NCI-H146 (cell line): Measurements from ENCODE around the gene DCDC1.
A peak's percentile ranks its signal among the peaks of the same experiment; 100 is the strongest.

ENCODE experiments used
- DNase-seq: peaks from one replicate; lab custom pipeline; 2025; lab: John Stamatoyannopoulos, UW

The DCDC1 gene

DNA sequence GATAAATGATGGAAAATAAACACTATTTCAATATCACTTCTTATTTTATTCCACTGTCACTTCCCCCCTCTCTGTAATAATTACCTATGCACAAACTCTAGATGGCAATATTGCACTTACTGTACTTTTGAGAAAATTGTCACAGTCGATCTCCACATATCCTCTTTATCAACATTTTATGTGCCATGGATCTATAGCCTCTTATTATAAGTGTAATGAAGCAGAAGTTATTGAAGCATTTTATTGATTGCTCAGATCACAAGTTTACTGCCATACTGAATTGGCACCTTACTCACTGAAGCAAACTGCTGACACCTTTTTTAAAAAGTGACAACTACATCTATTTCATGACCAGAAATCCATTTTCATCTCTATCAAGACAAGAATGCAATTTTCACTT is 133.4 kb downstream of the DCDC1 start:
- peak; percentile 69 for DNase-seq

DNA sequence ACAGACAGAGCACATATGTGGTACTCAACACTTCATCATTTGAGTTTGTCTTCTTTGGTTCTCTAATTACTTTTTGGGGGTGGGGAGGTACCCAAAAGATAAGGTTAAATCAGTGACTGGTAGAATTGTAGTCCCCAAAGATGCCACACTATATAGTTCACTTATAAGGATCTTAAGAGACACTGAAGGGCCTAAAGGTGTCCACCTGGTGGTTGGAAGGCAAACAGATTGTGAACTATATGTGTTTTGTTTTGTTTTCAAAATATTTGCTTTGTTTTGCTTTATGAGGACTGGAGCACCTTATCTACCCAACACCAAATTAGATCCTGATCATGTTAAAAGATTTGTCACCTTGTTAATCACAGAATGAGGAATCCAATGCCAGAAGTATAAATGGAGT is 136.1 kb downstream of the DCDC1 start:
- peak; percentile 36 for DNase-seq

DNA sequence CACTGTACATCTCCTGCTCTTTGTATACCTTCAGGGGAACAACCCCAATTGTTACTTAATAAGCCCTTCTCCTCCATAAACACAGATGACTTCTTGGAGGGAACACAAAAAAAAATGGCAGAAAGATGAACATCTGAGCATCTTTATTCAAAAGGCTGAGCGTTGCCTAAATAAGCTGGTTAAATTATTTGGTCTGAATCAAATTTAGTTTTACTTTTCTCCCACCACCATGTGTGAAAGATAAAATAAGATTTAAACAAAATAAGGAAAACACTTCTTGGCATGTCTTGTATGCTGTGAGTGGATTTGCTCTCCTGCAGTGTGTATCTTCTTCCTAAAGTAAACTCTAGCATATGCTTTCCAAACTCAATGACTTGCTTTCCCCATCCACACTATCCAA is 137.9 kb downstream of the DCDC1 start:
- no peak for DNase-seq

DNA sequence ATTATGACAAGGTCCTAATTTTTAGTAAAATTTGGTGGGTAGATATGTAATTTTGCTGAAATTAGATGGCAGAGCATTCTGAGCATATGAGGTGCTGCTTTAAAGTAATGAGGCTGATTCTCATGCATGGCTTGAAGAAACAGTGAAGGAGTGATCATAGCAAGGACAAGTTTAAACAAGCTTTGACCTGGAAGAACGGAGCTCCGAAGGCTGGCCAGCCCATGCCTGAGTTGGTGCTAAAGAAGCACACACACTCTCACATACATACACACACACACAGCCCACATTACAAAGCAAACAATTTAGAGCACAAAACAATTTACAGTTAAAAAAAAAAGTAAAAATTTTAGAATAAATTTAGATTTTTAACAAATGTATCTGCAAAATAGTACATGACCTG is 150.7 kb downstream of the DCDC1 start:
- DNase-seq, result no peak

DNA sequence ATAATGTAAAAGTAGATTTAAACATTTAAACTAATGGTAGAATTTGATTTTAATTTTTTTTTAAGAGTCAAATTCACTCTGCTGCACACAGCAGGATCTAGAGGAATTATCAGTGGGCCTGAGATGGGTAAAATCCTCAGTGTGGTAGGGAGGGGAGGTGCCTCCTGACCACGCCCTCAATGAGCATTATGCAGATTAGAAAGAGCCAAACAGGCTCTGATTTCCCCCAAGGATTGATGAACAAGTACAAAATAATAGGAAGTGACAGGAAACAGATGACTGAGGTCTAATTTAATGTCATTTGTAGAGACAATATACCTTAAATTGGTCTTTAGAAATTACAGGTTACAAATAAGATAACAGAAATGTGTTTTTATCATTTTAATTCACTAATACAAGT is 155.2 kb downstream of the DCDC1 start:
- DNase-seq, result no peak

DNA sequence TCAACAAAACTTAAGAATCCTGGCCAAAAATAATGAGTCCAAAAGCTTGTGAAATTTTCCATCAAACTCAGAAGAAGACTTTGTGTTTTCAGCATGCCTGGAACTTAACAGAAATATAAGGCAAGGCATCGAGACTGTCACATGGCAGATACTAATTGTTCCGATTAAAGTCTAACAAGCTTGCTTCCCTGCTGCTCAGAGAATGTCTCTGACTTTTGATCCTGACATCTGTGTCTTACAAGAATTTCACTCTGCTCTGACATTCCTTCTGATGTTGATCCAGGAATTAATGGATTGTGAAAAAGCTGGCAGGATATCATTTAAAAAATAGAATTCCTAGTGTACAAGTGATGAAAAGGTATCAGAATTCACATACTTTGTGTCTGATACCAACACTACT is 170.2 kb downstream of the DCDC1 start:
- DNase-seq, result no peak

DNA sequence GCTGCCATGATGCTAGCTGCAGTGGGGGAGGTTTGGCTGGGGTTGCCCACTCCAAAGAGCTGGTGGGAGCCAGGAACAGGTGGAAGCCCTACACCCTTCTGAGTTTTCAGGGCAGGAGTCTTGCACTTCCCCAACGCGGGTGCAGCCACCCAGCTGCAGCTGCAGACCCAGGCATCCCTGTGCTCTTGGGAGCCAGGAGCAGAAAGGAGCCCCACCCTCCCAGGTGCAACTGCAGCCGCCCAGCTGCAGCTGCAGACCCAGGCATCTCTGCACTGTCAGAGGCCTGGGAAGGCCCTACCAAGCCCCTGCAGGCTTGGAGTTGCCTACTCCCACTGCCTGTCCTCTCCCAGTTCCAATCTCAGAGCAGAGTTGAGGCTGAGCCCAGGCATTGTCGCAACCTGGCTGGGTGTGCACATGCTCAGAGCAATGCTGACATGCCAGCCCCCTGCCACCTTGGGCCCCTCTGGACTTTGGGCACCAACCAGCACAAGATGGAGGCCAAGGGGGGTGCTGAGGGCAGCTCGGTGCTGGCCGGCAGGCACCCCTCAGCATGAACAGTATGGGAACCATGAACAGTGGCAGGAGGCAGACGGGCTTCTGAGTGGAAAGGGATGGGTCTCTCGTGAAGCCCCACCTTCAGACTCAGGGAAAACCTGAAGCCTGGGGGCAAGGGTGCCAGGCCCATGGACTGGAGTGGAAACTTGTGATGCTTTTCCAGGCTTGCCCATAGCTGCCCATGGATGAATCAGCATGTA is 195.4 kb downstream of the DCDC1 start:
- DNase-seq, result peak; percentile 69

DNA sequence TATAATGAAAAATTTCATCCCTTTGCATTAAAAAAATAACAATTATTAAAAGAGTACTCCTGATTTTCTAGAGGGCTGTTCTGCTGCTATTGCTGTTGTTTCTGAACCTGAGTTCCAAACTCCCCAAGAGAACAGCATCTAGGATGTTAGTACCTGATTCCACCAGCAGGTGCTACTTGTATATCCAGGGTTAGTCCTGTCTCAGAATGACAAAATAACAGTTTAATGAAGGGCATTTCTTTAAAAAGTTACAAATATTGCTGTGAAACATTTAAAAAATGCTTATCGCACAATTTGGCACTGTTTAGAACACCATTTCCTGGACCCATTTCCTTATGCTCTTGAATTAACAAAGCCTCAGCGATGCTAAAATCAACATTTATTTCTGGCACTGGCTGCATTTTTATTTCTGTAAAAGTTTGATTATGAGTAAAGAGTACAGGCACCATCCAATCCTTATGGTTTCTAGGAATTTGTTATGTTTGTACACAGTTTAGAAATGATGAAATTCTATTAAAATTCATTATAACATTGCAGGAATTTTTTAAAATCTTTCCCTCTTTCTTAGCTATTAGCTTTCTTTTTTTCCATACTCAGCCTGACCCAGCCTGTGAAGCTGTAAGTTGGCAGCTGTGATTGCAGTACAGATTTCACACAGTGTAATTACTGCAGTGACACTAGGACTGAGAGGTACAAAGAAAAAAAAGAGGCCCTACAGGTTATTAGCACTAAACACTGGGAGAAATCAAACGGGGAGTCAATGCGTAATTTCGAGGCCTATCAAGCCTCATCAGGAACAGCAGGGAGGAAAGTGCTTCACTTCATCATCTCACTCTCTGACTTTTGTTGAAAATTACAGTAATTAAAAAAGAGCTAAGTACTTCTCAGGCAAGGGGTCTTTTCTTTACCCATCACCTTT is 208.8 kb downstream of the DCDC1 start:
- peak; percentile 96 for DNase-seq

DNA sequence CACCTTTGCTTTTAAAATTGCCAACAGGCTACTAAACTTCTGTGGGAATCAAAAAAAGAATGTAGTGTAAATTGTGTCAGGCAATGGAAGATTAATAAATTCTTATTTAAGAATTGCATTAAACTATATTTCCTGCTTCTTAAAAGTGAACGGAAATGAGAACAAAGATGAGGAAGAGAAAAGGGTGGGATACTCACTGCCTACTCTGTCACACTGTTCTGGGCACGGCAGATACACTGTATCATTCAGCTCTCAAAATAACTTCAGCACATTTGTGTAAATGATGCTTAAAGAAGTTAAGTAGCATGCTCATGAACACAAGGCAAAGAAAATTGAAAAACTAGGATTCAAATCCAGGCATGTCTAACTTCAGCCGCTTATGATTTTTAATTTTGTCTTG is 218.7 kb downstream of the DCDC1 start:
- no peak for DNase-seq

DNA sequence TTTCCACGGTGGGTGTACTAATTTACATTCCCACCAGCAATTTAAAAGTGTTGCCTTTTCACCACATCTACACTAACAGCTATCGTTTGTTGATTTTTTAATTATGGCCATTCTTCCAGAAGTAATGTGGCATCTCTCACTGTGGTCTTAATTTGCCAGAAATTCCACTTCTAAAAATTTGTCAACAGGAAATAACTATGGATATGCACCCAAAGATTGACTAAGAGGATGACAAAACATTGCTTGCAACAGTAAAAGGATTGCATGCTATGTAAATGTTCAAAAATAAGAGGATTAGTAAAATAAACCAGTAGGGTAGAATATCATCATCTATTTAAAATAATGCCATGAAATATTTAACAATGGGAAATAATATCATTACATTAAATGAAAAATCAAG is 219.5 kb downstream of the DCDC1 start:
- DNase-seq, result no peak

DNA sequence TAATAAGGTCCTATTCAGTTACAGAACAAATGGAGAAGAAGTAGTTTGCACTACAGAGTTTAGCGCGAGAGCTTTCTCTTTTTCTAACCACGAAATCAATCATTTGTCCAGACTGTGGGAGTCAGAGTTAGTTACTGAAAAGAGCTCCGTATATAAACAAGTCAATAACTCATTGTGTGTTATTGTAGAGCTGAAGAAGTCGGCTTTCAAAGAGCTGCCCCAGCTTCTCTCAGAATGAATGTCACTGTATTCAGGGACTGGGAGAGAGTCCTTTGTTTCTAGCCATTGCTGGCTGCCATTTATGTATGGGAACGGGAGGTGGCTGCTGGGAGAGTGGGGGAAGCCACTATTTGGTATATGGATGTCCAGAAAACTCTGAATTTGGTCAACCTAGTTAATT is 227.8 kb downstream of the DCDC1 start:
- DNase-seq, result peak; percentile 49

DNA sequence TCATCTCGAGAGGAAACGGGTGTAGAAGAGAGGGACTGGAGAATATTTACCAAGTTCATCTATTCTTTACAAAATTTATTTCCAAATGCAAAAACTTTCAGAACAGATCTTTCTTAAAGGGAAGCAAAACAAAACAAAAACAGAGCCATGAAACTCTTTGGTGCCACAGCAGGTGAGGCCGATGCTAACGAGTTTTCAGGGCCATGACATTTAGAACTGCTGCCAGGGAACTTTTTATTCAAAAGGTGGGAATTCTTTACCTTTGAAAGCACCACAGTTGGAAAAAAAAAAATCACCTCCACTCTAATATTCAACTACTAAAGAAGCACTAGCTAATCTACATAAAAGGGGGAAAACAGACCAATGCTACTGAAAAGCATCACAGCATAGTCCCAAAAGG is 230.1 kb downstream of the DCDC1 start:
- no peak for DNase-seq

DNA sequence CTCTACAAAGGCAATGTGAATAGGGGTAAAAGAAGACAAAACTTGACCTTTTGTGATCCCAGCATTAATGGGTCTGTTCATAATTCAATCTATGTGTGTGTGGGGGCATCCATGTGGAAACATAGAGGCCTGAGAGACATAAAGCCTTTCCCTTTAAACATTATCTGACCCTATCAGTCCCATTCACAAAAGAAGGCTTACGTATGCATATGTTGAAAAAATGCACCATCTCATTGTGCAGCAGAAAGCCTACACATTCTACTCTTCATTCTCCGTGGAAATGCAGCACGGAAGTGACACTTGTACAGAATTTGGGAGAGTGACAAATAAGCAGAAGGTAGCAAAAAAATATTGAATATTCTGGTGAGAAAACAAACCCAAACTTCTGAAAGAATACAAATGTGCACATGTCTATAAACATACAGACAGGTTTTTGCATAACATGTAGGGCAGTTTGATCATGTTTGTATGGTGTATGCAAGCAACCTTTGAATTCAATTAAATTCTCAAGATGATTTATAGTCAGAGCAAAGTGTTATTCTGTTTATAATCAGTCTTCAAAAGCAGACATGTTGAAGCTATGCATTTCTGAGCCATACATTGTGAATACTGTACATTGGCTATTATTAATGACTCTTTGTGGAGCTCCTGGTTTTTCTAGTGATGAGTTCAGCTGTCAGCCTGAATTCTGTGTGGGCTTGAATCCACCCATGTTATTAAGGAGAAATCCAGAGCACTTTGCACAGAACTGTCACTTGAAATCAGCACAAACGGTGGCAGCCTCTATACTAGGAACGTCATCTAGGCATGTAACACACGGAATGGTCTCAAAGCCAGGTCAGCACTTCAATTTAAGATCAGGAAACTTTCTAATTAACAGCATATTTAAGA is 236.8 kb downstream of the DCDC1 start:
- DNase-seq, result no peak

DNA sequence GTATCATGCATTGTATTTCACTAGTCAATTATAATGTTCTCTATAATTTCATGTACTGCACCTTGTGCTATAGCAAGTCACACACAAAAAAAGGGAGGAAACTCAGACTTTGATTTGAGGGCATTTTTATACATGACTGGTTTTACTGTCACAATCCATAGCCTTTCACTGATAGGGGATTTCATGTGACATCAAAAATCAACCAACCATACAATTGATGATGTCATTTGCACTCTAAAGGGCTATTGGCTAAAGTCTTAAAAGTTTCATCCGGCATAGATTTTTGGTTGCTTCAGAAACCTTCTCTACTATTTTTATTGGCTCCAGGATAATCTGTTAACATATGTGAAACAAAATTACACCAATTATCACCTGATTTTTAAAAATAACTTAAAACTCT is 237.8 kb downstream of the DCDC1 start:
- no peak for DNase-seq

DNA sequence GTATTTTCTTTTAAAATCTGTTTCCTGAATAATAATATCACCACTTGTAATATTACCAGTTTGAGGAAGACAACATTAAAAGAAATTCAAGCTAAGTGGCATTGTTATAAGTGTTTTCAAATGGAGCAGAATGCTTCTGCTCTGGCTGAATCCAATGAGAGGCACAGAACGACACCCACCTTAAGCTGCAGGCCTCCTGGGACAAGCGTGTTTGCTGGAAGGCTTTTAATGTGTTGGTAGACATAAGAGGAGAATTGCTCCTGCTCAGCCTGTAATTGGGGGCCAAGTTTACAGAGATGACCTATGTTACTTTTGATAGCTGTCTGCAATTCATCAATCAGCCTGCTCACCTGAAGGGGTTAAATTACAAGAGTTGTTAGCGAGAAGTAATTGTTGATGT is 242.2 kb downstream of the DCDC1 start:
- peak; percentile 37 for DNase-seq

DNA sequence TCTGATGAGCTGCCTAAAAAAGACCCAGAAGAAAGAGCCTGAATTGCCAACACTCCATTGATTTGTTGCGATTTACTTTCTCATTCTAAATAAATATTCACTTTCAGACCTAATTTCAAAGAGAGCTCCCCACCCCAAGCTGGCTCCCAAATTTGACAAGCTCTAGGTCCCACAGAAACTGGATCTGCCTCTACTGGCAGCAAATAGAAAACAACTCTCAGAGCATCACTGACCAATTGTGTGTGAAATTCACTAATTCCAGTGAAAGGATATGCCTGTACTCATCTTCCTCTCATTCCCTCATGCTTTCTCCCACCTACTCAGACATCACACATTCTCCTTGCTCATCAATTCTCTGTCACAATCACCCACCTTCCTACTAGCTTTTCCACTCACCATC is 249.1 kb downstream of the DCDC1 start:
- no peak for DNase-seq

DNA sequence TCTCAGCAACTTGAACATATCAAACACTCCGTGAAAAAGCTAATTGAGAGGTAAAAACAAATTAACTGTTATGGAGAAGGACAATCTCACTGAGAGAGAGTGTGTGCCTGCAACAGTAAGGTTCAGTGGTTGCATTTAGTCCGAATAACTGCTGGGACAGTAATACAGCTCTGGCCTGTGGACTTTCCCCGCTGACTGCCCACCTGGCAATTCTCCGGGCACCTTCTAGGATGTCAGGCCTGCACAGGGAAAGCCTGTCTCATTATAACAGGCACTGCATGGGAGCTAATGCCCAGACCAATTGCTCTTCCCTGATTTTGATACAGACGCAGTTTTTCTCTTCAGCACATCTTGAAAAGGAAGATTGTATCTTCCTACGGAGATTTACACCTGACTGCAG is 251.0 kb downstream of the DCDC1 start:
- DNase-seq, result no peak

DNA sequence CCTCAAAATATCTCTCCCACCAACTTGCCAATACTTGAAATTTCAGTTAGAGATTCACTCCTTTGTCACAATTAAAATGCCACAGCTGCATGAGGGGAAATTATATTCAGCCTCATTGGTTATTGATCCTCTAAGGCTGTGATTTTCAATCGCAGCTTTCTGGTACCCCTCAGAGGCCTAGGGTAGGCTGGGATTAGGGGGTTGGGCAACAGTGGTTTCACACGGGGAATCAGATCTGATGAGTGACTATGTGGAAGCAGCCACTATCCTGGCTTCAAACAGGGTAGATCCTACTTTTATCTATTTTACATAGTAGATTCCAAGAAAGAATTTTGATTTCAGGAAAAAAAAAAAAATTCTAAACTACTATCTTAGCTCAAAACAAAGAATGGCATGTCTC is 252.5 kb downstream of the DCDC1 start:
- no peak for DNase-seq

DNA sequence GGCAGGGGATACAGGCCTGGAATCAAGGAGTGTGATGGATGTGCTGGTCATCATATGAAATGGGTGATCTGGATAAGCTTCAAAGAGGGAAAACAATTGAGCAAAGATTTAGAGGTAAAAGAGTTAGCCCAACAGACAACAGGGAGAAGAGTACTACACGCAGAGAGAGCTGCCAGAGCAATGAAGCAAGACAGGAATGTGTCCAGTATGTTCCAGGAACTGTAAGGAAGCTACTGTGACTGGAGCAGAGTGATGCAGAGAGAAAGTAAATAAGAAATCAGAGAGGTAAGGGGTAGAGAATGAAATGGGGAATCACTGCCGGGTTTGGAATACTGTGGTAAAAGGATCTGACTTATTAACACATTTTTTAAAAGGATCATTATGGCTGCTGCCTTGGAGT is 255.1 kb downstream of the DCDC1 start:
- DNase-seq, result no peak

DNA sequence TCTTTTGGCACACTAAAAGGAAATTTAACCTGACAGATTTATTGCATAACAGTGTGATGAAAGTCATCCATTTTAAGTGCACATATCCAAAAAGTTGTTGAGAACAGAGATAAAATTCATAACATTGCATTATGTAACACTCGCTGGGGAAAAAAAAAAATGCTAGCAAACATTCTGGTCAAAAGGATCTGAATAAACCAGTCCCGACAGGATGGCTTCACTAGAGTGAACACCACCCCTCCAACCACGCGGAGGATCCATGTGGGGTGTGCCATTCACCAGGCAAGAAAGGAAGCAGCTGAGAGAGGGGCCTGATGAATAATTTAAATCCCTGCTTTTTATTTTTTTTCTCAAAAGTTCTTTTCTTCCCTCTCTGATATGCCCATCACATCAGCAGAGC is 258.7 kb downstream of the DCDC1 start:
- no peak for DNase-seq

DNA sequence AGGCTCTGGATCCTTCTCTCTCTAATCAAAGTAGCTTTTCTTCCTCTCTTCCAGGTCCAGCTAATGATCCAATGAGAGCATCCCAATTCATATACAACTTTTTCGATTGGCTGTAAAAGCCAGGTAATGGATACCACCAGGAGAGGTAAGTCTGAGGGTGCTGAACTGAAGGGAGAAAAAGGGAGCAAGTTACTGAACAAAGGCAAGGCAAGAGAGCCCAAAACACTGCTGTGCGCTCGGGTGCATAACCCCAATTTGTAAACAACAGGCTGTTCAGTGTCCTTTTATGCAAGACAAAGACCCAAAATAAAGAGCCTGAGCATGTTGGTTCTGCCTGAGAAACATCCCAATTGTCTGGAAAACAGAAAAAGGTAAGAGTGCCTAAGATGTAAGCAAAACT is 260.1 kb downstream of the DCDC1 start:
- DNase-seq, result no peak

DNA sequence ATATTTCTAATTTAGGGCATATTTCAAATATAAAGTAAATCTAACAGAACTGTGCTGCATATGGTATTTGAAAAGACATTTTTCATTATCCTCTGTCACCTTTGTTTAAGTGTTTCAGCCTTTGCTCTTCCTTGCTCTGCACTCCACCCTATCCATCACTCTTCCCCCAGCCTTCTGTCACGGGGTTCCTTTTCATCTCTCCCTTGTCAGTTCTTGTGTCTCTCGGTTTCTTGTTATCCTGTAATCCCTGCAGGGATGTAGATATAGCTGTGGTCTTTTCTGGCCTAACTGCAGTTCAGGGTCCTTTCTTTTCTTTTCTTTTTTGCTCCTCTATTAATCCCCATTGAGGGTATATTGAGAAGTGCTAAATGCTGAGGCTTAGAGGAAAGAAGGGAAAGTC is 261.9 kb downstream of the DCDC1 start:
- peak; percentile 6 for DNase-seq
